Stimulated activated naive B cell treated with anti-CD40 and anti-IgM and Interleukin-4, amounts not matched to agents 10 μg/mL and 1 μg/mL and 100 μg/mL, for 72 hours (primary cell): ENCODE results near the gene FAM110D.

Source experiments
- ATAC-seq, 2 donors: fragments of 150-1000 bp; cut with Tn5 transposase; replicated peaks; 2 replicates each; pipeline ENCODE4 v1.10.0; 2021; ENCODE audit warnings: moderate library complexity in 1 of 2
- DNase-seq: peaks from one replicate; pipeline ENCODE4 v3.0.0; 2021
- H3K27ac Mint-ChIP-seq: one replicate; pipeline ENCODE4 v1.8.0; 2022; ENCODE audit warnings: mild to moderate bottlenecking, mixed read lengths
- H3K27me3 Mint-ChIP-seq, 2 donors: one replicate each; pipeline ENCODE4 v1.8.0; 2022; ENCODE audit warnings: mixed read lengths in 2 of 2
- H3K36me3 Mint-ChIP-seq, 2 donors: one replicate each; pipeline ENCODE4 v1.8.0; 2022; ENCODE audit warnings: mixed read lengths in 2 of 2, mild to moderate bottlenecking in 1 of 2
- H3K4me1 Mint-ChIP-seq, 2 donors: one replicate each; pipeline ENCODE4 v1.8.0; 2022; ENCODE audit warnings: mixed read lengths in 2 of 2, mild to moderate bottlenecking in 1 of 2
- H3K4me3 Mint-ChIP-seq, 2 donors: one replicate each; pipeline ENCODE4 v1.8.0; 2022; ENCODE audit warnings: mild to moderate bottlenecking in 2 of 2, mixed read lengths in 2 of 2, moderate library complexity in 1 of 2
- H3K9me3 Mint-ChIP-seq, 2 donors: one replicate each; pipeline ENCODE4 v1.8.0; 2022; ENCODE audit warnings: mixed read lengths in 2 of 2, mild to moderate bottlenecking in 1 of 2

The FAM110D gene

GRCh38 chr1:26180010-26180506 is 21.2 kb downstream of the FAM110D start:
- DNase-seq (no peak), ATAC-seq (no peak)
- H3K4me3 Mint-ChIP-seq, result no peak overlapping the region
- H3K36me3 Mint-ChIP-seq, result no peaks in the 10 kb centered on the region
- no peaks in the 10 kb centered on the region for H3K4me1 Mint-ChIP-seq
- no peaks in the 10 kb centered on the region for H3K27me3 Mint-ChIP-seq
- no peak overlapping the region for H3K27ac Mint-ChIP-seq
- H3K9me3 Mint-ChIP-seq, result no peaks in the 10 kb centered on the region

GRCh38 chr1:26181586-26182382 is 22.9 kb downstream of the FAM110D start:
- Mint-ChIP-seq H3K27me3 (no peaks in the 10 kb centered on the region), H3K9me3 (no peaks in the 10 kb centered on the region), H3K36me3 (peaks cover 0 to under 1% of the 10 kb centered on the region in 2 donors), H3K27ac (peak overlapping the region; percentile 63), H3K4me3 (no peak overlapping the region), H3K4me1 (no peaks in the 10 kb centered on the region)
- no peak for ATAC-seq
- no peak for DNase-seq

DNA sequence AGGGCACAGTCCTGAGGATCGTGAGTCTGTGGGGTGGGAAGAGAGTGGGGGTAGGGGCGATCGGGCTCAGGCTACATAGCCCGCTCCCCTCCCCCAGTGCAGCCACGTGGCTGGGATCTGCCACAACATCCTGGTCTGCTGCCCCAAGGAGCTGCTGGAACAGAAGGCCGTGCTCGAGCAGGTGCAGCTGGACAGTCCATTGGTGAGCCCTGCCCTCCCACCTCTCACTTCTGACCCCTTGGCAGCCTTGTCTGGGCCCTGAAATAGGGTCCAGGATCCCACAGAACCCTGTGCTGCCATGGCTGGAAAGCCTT is 23.5 kb downstream of the FAM110D start:
- no peak overlapping the region for H3K4me3 Mint-ChIP-seq
- H3K36me3 Mint-ChIP-seq, result peaks cover 0 to 3% of the 10 kb centered on the region in 2 donors
- no peaks in the 10 kb centered on the region for H3K27me3 Mint-ChIP-seq
- no peaks in the 10 kb centered on the region for H3K4me1 Mint-ChIP-seq
- ATAC-seq (no peak), DNase-seq (no peak)
- H3K27ac Mint-ChIP-seq, result no peak overlapping the region
- no peaks in the 10 kb centered on the region for H3K9me3 Mint-ChIP-seq

DNA sequence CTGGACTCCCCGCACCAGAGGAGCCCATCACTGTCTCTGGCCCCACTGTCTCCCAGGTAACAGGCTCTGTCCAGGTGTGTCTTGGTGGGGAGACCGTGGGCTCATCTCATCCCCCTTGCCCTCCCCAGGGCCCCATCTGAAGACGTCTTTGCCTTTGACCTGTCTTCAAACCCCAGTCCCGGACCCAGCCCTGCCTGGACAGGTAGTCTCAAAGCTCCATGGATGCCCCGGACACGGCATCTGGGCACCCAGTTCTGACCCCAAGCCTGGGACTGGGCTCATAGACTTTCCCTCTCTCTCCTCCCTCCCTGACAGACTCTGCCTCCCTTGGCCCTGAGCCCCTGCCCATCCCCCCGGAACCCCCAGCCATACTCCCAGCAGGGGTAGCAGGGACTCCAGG is 25.2 kb downstream of the FAM110D start:
- DNase-seq (no peak), ATAC-seq (no peak)
- Mint-ChIP-seq H3K36me3 (peaks cover 0 to 3% of the 10 kb centered on the region in 2 donors), H3K4me1 (no peaks in the 10 kb centered on the region), H3K9me3 (no peaks in the 10 kb centered on the region), H3K27me3 (no peaks in the 10 kb centered on the region), H3K27ac (no peak overlapping the region), H3K4me3 (no peak overlapping the region)

DNA sequence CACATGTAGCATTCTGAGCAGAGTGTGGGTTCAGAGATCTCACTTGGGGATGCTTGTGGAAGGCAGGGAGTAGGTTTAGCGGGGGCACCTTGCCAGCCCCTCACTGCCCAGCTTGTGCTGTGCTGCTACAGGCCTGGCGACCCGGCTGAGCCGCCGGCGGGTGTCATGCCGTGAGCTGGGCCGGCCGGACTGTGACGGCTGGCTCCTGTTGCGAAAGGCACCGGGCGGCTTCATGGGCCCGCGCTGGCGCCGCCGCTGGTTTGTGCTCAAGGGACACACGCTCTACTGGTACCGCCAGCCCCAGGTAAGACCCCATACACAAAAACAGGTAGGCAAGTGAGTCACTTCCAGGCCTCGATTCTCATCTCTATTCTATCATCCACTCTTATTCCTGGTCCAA is 26.0 kb downstream of the FAM110D start:
- ATAC-seq (no peak), DNase-seq (no peak)
- peaks cover 0 to 9% of the 10 kb centered on the region in 2 donors for H3K36me3 Mint-ChIP-seq
- no peaks in the 10 kb centered on the region for H3K4me1 Mint-ChIP-seq
- no peak overlapping the region for H3K4me3 Mint-ChIP-seq
- no peaks in the 10 kb centered on the region for H3K9me3 Mint-ChIP-seq
- no peaks in the 10 kb centered on the region for H3K27me3 Mint-ChIP-seq
- H3K27ac Mint-ChIP-seq, result no peak overlapping the region

- H3K36me3 Mint-ChIP-seq, result peaks cover 0 to 9% of the 10 kb centered on the region in 2 donors
These were observed 29.0 kb downstream of the FAM110D start for GRCh38 chr1:26187882-26188281.

DNA sequence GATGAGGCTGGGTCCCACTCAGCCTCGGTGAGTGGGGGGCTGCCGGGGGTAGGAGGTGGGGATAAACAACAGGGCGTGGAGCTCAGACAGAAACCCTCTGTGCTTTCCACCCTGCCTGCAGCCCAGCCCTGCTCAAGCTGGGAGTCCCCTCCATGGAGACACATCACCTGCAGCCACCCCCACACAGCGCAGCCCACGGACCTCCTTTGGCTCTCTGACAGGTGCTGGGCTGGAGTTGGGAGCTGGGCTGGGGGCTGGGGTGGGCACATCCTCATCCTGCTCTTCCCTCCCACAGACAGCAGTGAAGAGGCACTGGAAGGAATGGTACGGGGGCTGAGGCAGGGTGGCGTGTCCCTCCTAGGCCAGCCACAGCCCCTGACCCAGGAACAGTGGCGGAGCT is 29.6 kb downstream of the FAM110D start:
- no peak for DNase-seq
- Mint-ChIP-seq H3K4me1 (peaks cover 0 to 5% of the 10 kb centered on the region in 2 donors), H3K4me3 (no peak overlapping the region), H3K27ac (no peak overlapping the region), H3K9me3 (no peaks in the 10 kb centered on the region), H3K27me3 (no peaks in the 10 kb centered on the region), H3K36me3 (peaks cover 0 to 9% of the 10 kb centered on the region in 2 donors)
- ATAC-seq, result no peak

More at GRCh38 chr1:26187882-26188281, 29.0 kb downstream of the FAM110D start:
- no peaks in the 10 kb centered on the region for H3K9me3 Mint-ChIP-seq
- ATAC-seq, result no peak
- no peak overlapping the region for H3K27ac Mint-ChIP-seq
- peaks cover 0 to 5% of the 10 kb centered on the region in 2 donors for H3K4me1 Mint-ChIP-seq
- DNase-seq, result no peak
- H3K27me3 Mint-ChIP-seq, result no peaks in the 10 kb centered on the region
- H3K4me3 Mint-ChIP-seq, result no peak overlapping the region

DNA sequence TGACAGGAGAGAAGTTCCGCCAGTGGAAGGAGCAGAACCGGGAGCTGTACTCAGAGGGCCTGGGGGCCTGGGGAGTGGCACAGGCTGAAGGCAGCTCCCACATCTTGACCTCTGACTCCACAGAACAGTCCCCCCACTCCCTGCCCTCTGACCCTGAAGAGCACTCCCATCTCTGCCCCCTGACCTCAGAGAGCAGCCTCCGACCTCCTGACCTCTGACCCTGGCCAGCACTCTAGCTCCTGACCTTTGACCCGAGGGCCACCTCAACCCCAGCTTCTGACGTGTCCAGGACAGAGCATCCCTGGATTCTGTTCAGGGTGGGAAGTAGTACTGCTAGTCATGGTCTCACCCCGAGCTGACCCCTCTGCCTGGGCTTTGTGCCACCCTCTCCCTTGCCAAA is 30.5 kb downstream of the FAM110D start:
- H3K27ac Mint-ChIP-seq, result no peak overlapping the region
- ATAC-seq, result no peak
- H3K4me3 Mint-ChIP-seq, result no peak overlapping the region
- peaks cover 0 to 9% of the 10 kb centered on the region in 2 donors for H3K36me3 Mint-ChIP-seq
- H3K9me3 Mint-ChIP-seq, result no peaks in the 10 kb centered on the region
- DNase-seq, result no peak
- peaks cover 0 to 5% of the 10 kb centered on the region in 2 donors for H3K4me1 Mint-ChIP-seq
- no peaks in the 10 kb centered on the region for H3K27me3 Mint-ChIP-seq

- no peaks in the 10 kb centered on the region for H3K27me3 Mint-ChIP-seq
- no peak overlapping the region for H3K4me3 Mint-ChIP-seq
- no peaks in the 10 kb centered on the region for H3K9me3 Mint-ChIP-seq
- ATAC-seq (no peak), DNase-seq (no peak)
- H3K36me3 Mint-ChIP-seq, result peaks cover 0 to 9% of the 10 kb centered on the region in 2 donors
- no peak overlapping the region for H3K27ac Mint-ChIP-seq
- H3K4me1 Mint-ChIP-seq, result peaks cover 0 to 5% of the 10 kb centered on the region in 2 donors
These were observed 30.9 kb downstream of the FAM110D start for GRCh38 chr1:26189751-26190275.

GRCh38 chr1:26190373-26190987 is 31.6 kb downstream of the FAM110D start, which contains the start of gene CATSPER4:
Gene CATSPER4, plus strand, starts transcription at chr1:26190602. Its CDS starts 26 bp downstream, at chr1:26190628.
- peaks cover 0 to 9% of the 10 kb centered on the region in 2 donors for H3K36me3 Mint-ChIP-seq
- ATAC-seq (no peak), DNase-seq (no peak)
- no peaks in the 10 kb centered on the region for H3K27me3 Mint-ChIP-seq
- no peaks in the 10 kb centered on the region for H3K9me3 Mint-ChIP-seq
- no peak within 1 kb of the TSS for H3K4me3 Mint-ChIP-seq
- H3K4me1 Mint-ChIP-seq, result peaks cover 0 to 5% of the 10 kb centered on the region in 2 donors
- H3K27ac Mint-ChIP-seq, result no peak within 1 kb of the TSS

DNA sequence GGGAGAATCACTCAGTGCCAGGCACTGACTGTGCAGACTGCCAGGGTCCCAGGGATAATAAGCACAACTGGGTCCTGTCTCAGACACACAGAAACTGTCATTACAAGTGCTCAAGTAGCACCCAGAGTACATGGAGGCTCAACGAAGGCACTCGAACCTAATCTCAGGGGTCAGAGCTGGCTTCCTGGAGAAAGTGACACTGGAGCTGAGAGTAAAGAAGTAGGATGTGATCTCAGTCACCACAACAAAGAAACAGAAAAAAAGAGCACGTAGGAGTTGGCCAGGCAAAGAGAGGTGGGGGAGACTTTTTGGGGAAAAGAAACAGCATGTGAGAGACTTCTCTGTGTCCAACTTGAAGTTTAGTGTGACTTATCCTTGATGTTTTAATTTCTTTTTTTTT is 32.9 kb downstream of the FAM110D start:
- Mint-ChIP-seq H3K9me3 (no peaks in the 10 kb centered on the region), H3K36me3 (peaks cover 0 to 9% of the 10 kb centered on the region in 2 donors), H3K27ac (no peak overlapping the region), H3K4me3 (no peak overlapping the region), H3K27me3 (no peaks in the 10 kb centered on the region), H3K4me1 (peaks cover 0 to 5% of the 10 kb centered on the region in 2 donors)
- DNase-seq (no peak), ATAC-seq (no peak)

DNA sequence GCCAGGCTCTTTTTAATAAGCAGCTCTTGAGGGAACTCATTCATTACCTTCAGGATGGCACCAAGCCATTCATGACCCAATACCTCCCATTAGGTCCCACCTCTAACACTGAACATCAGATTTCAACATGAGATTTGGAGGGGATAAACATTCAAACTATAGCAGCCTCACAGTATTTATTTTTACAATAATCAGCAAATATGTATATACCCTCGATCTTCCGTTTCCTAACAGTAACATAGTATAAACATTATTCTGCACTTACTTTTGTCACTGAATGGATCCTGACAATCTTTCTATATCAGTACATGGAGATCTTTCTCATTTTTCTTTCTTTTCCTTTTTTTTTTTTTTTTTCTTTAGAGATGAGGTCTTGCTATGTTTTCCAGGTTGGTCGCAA is 36.9 kb downstream of the FAM110D start:
- Mint-ChIP-seq H3K4me1 (peaks cover under 1 to 5% of the 10 kb centered on the region in 2 donors), H3K27ac (no peak overlapping the region), H3K36me3 (no peaks in the 10 kb centered on the region), H3K4me3 (no peak overlapping the region), H3K27me3 (peaks cover 5 to 12% of the 10 kb centered on the region in 2 donors), H3K9me3 (no peaks in the 10 kb centered on the region)
- DNase-seq (no peak), ATAC-seq (no peak)

GRCh38 chr1:26197301-26197700 is 38.4 kb downstream of the FAM110D start:
- no peak overlapping the region for H3K27ac Mint-ChIP-seq
- ATAC-seq, result no peak
- peaks cover 0 to 6% of the 10 kb centered on the region in 2 donors for H3K4me1 Mint-ChIP-seq
- no peak overlapping the region for H3K4me3 Mint-ChIP-seq
- no peak for DNase-seq
- H3K27me3 Mint-ChIP-seq, result peaks cover 10 to 19% of the 10 kb centered on the region in 2 donors
- H3K36me3 Mint-ChIP-seq, result no peaks in the 10 kb centered on the region
- no peaks in the 10 kb centered on the region for H3K9me3 Mint-ChIP-seq

DNA sequence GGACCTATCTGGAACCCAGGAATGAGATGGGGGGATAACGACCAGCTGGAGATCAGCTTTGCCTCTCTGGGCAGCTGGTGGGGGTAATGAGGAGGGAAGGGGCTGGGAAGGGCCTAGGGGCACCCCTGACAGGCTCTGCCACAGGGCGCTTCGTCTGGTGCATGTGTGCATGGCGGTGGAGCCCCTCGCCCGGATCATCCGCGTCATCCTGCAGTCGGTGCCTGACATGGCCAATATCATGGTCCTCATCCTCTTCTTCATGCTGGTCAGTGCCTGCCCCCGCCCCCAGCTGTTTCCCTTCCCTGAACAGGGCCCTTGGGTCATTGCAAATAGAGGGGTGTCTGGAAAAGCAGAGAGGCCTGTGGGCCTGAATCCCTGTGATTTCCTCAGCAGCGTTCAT is 38.9 kb downstream of the FAM110D start:
- no peak overlapping the region for H3K4me3 Mint-ChIP-seq
- peaks cover 15 to 19% of the 10 kb centered on the region in 2 donors for H3K27me3 Mint-ChIP-seq
- no peak for ATAC-seq
- H3K9me3 Mint-ChIP-seq, result no peaks in the 10 kb centered on the region
- no peaks in the 10 kb centered on the region for H3K36me3 Mint-ChIP-seq
- no peak overlapping the region for H3K27ac Mint-ChIP-seq
- H3K4me1 Mint-ChIP-seq, result peaks cover 0 to 6% of the 10 kb centered on the region in 2 donors
- DNase-seq, result no peak

- Mint-ChIP-seq H3K4me1 (peaks cover 0 to 6% of the 10 kb centered on the region in 2 donors), H3K27ac (no peak overlapping the region)
These were observed 41.5 kb downstream of the FAM110D start for GRCh38 chr1:26200413-26200812.

More at GRCh38 chr1:26200413-26200812, 41.5 kb downstream of the FAM110D start:
- no peaks in the 10 kb centered on the region for H3K9me3 Mint-ChIP-seq
- H3K27me3 Mint-ChIP-seq, result peaks cover 21 to 24% of the 10 kb centered on the region in 2 donors
- H3K4me3 Mint-ChIP-seq, result no peak overlapping the region
- DNase-seq (no peak), ATAC-seq (no peak)
- no peaks in the 10 kb centered on the region for H3K36me3 Mint-ChIP-seq
